Measurements from ENCODE around the gene FDXR.
A peak's percentile ranks its signal among the peaks of the same experiment; 100 is the strongest.

Gene FDXR

GRCh38 chr17:74898376-74898946, 25.7 kb upstream of the FDXR start:
- DNase-seq: no peak

- no peak for DNase-seq
Observed at GRCh38 chr17:74893936-74894671, 21.3 kb upstream of the FDXR start.

GRCh38 chr17:74892974-74893911, 20.4 kb upstream of the FDXR start, which contains the start of gene FADS6:
Gene FADS6, minus strand, starts transcription at chr17:74893633. Its CDS starts 38 bp downstream, at chr17:74893595.
- DNase-seq: no peak

GRCh38 chr17:74892013-74892841, 19.4 kb upstream of the FDXR start:
- no peak for DNase-seq

- DNase-seq: no peak
Observed at GRCh38 chr17:74890554-74890953, 17.8 kb upstream of the FDXR start.

GRCh38 chr17:74888469-74888868, 15.7 kb upstream of the FDXR start:
- DNase-seq: no peak

GRCh38 chr17:74883241-74883745, 10.5 kb upstream of the FDXR start:
- DNase-seq: no peak

GRCh38 chr17:74882517-74883240, 9.9 kb upstream of the FDXR start:
- DNase-seq: no peak

- DNase-seq: no peak
Observed at GRCh38 chr17:74881073-74881472, 8.3 kb upstream of the FDXR start.

- no peak for DNase-seq
Observed at GRCh38 chr17:74879308-74879707, 6.5 kb upstream of the FDXR start.

GRCh38 chr17:74878658-74879057, 5.9 kb upstream of the FDXR start:
- no peak for DNase-seq

GRCh38 chr17:74877592-74878548, 5.1 kb upstream of the FDXR start:
- no peak for DNase-seq

GRCh38 chr17:74875977-74876593, 3.3 kb upstream of the FDXR start:
- DNase-seq: no peak

- DNase-seq: no peak
Observed at GRCh38 chr17:74875155-74875976, 2.6 kb upstream of the FDXR start.

GRCh38 chr17:74874615-74875037, 1.8 kb upstream of the FDXR start:
- DNase-seq: no peak

- no peak for DNase-seq
Observed at GRCh38 chr17:74873874-74874614, 1.2 kb upstream of the FDXR start.

GRCh38 chr17:74873037-74873873, 461 bp upstream of the FDXR start:
- peak; percentile 100 for DNase-seq

Data from NCI-H2081 treated with DMSO at 0.1 percent for 48 hours (cell line).